Measurements from ENCODE around the gene CREB3L2. TPM values are rescaled to one million over a fixed set of nuclear protein-coding genes. Genes with fewer than 3 reads are reported as not detected.

CREB3L2 gene
- total RNA-seq, 1 experiment from 2014 or later = 49.8 TPM

GRCh38 chr7:137954614-137955013 is 47.3 kb downstream of the CREB3L2 start:
- ChIA-PET POLR2A (no interaction called here), CTCF (no interaction called here), RAD21 (ENCODE audit: low non-redundant PET in 1 of 2, low total read pairs in 2 of 2, uncharacterized antibody in 2 of 2, unreplicated experiment in 2 of 2) (no interaction called here)
- Histone ChIP-seq H3K36me3 (ENCODE audit: control insufficient read depth in 1 of 2, insufficient read depth in 2 of 2, low read length in 2 of 2) (no peaks in the 10 kb centered on the region), H3K27me3 (ENCODE audit: insufficient read depth, low read length) (no peaks in the 10 kb centered on the region), H3K9ac (ENCODE audit: low read length) (no peak overlapping the region), H3K4me2 (ENCODE audit: low read length) (0 out of 2 replicates have a peak overlapping the region, but pooled peaks have one; percentile 27), H2AFZ (ENCODE audit: low read depth, low read length, poor library complexity, severe bottlenecking) (no peak overlapping the region), H3K4me1 (ENCODE audit: control insufficient read depth in 1 of 2, insufficient read depth in 2 of 2, low read length in 2 of 2) (peaks cover 19 to 59% of the 10 kb centered on the region in 2 experiments), H4K20me1 (ENCODE audit: insufficient read depth) (no peaks in the 10 kb centered on the region), H3K27ac (ENCODE audit: low read depth, low read length) (no peak overlapping the region), H3K9me3 (ENCODE audit: control insufficient read depth in 1 of 2, insufficient read depth in 1 of 2, low read depth in 1 of 2, low read length in 2 of 2) (no peaks in the 10 kb centered on the region), H3K9me2 (ENCODE audit: insufficient read depth) (no peaks in the 10 kb centered on the region), H3K79me2 (ENCODE audit: insufficient read depth, low read length) (no peaks in the 10 kb centered on the region), H3K4me3 (replicated peaks in 1 of 2; ENCODE audit: low read depth in 1 of 2, low read length in 2 of 2) (no peak overlapping the region)
- intact Hi-C loops (cut with micrococcal nuclease) = no loop called here
- ATAC-seq = no peak
- no peak for DNase-seq (ENCODE audit: low read depth, low spot score)
- no TSS peak for BruUV-seq (replicated peaks)
- TF ChIP-seq FOSL1 (IDR thresholded peaks at IDR 0.05; ENCODE audit: low read depth) = no peak
- TF ChIP-seq ZNF274 (IDR thresholded peaks at IDR 0.05; ENCODE audit: low read depth, low read length) = no peak

GRCh38 chr7:137953665-137954470 is 48.0 kb downstream of the CREB3L2 start:
- BruUV-seq (replicated peaks) = no TSS peak
- H2AFZ ChIP-seq (ENCODE audit: low read depth, low read length, poor library complexity, severe bottlenecking) = no peak overlapping the region
- ATAC-seq (peak; percentile 56), DNase-seq (ENCODE audit: low read depth, low spot score) (peak; percentile 27)
- H3K4me2 ChIP-seq (ENCODE audit: low read length) = peak overlapping the region; percentile 27
- no peak overlapping the region for H3K4me3 ChIP-seq (replicated peaks in 1 of 2; ENCODE audit: low read depth in 1 of 2, low read length in 2 of 2)
- H3K27me3 ChIP-seq (ENCODE audit: insufficient read depth, low read length) = no peaks in the 10 kb centered on the region
- no peaks in the 10 kb centered on the region for H3K36me3 ChIP-seq (ENCODE audit: control insufficient read depth in 1 of 2, insufficient read depth in 2 of 2, low read length in 2 of 2)
- H3K9me3 ChIP-seq (ENCODE audit: control insufficient read depth in 1 of 2, insufficient read depth in 1 of 2, low read depth in 1 of 2, low read length in 2 of 2) = no peaks in the 10 kb centered on the region
- RAD21 ChIA-PET (ENCODE audit: low non-redundant PET in 1 of 2, low total read pairs in 2 of 2, uncharacterized antibody in 2 of 2, unreplicated experiment in 2 of 2) = no interaction called here
- no peaks in the 10 kb centered on the region for H4K20me1 ChIP-seq (ENCODE audit: insufficient read depth)
- intact Hi-C loops (cut with micrococcal nuclease) = no loop called here
- H3K79me2 ChIP-seq (ENCODE audit: insufficient read depth, low read length) = no peaks in the 10 kb centered on the region
- TF ChIP-seq POLR2AphosphoS5 (IDR thresholded peaks at IDR 0.05; ENCODE audit: low read depth, low read length) (no peak), SP1 (IDR thresholded peaks at IDR 0.05; ENCODE audit: low read depth) (peak; percentile 31; the same call in 1 of the 2 replicates)
- no peak overlapping the region for H3K9ac ChIP-seq (ENCODE audit: low read length)
- peaks cover 19 to 56% of the 10 kb centered on the region in 2 experiments for H3K4me1 ChIP-seq (ENCODE audit: control insufficient read depth in 1 of 2, insufficient read depth in 2 of 2, low read length in 2 of 2)
- no peaks in the 10 kb centered on the region for H3K9me2 ChIP-seq (ENCODE audit: insufficient read depth)
- POLR2A ChIA-PET = no interaction called here
- CTCF ChIA-PET = no interaction called here
- no peak overlapping the region for H3K27ac ChIP-seq (ENCODE audit: low read depth, low read length)

Measured in HCT116 (cell line).